HL-60 (cell line): ENCODE data around the gene PARD6G.

Experiments used
- CTCF ChIP-seq: IDR thresholded peaks from one replicate; pipeline ENCODE4 v1.5.1; 2011; ENCODE audit warnings: low read length, control low read depth, inconsistent platforms; ENCODE audit not compliant: insufficient read depth
- POLR2AphosphoS5 ChIP-seq: IDR thresholded peaks from 2 replicates; pipeline ENCODE4 v1.6.1; 2012; ENCODE audit warnings: low read depth

GRCh38 chr18:80228051-80228848 is 19.1 kb downstream of the PARD6G start:
- TF ChIP-seq POLR2AphosphoS5 (no peak), CTCF (no peak)
